ENCODE measurements around the gene HECTD4. TPM values are rescaled to one million over a fixed set of nuclear protein-coding genes. Genes with fewer than 3 reads are reported as not detected.

The HECTD4 gene
- total and polyA plus RNA-seq, 2 donors (not counting 1 experiment from before 2014, with no cell fraction given): 46.4 to 92.2 TPM

GRCh38 chr12:112182499-112182898 is 199.7 kb downstream of the HECTD4 start:
- Histone ChIP-seq H3K36me3 (replicated peaks in 1 of 2; ENCODE audit: control extremely low read depth in 1 of 2, control insufficient read depth in 1 of 2, extremely low read depth in 1 of 2, insufficient read depth in 2 of 2, low read length in 1 of 2) (peaks cover 3 to 58% of the 10 kb centered on the region in 2 experiments), H3K9me3 (ENCODE audit: control extremely low read depth in 1 of 3, control insufficient read depth in 2 of 3, insufficient read depth in 1 of 3, low read length in 2 of 3) (no peaks in the 10 kb centered on the region), H3K9ac (ENCODE audit: low read length) (no peak overlapping the region), H3K27ac (ENCODE audit: low read length in 2 of 2) (no peak overlapping the region), H3K79me2 (ENCODE audit: control insufficient read depth, insufficient read depth, low read length) (no peaks in the 10 kb centered on the region), H2AFZ (ENCODE audit: insufficient read depth, low read depth, low read length, poor library complexity, severe bottlenecking) (no peak overlapping the region), H3K4me3 (ENCODE audit: control extremely low read depth in 1 of 5, extremely low read depth in 1 of 5, insufficient read depth in 1 of 5, low read depth in 2 of 5, low read length in 4 of 5) (no peak overlapping the region), H4K20me1 (ENCODE audit: control insufficient read depth, insufficient read depth, low read length, poor library complexity, severe bottlenecking) (no peaks in the 10 kb centered on the region), H3K27me3 (replicated peaks in 1 of 4; ENCODE audit: control extremely low read depth in 1 of 4, control insufficient read depth in 3 of 4, insufficient read depth in 4 of 4, low read length in 3 of 4) (no peaks in the 10 kb centered on the region), H3K4me1 (ENCODE audit: control insufficient read depth in 2 of 2, insufficient read depth in 2 of 2, low read length in 2 of 2) (no peaks in the 10 kb centered on the region), H3K4me2 (replicated peaks; ENCODE audit: low read depth, low read length, poor library complexity, severe bottlenecking) (no peak overlapping the region)
- Mint-ChIP-seq H3K4me3 (no peak overlapping the region), H3K9me3 (ENCODE audit: insufficient read depth) (no peaks in the 10 kb centered on the region), H3K4me1 (no peaks in the 10 kb centered on the region), H3K27me3 (no peaks in the 10 kb centered on the region), H3K27ac (no peak overlapping the region)
- DNase-seq (no peak), ATAC-seq (ENCODE audit: low read depth) (no peak)
- TF ChIP-seq CTCF (IDR thresholded peaks at IDR 0.05) (no peak), EZH2 (IDR thresholded peaks at IDR 0.05; ENCODE audit: borderline replicate concordance, insufficient read depth, low read depth, low read length, poor library complexity, severe bottlenecking) (no peak)
- ChIA-PET CTCF (interaction anchor here (0.7 to 1.5 kb wide), 2 partner anchors 16 to 155 kb away, joined by 3 to 4 read pairs; no protein-coding TSS in a partner anchor), POLR2A (interaction anchor here (0.8 kb wide), 1 partner anchor 281 kb away, joined by 4 read pairs; no protein-coding TSS in a partner anchor)
- WGBS (ENCODE audit: insufficient coverage): 79% methylated on average over 6 of the region's 7 CpGs
- intact Hi-C loops (cut with micrococcal nuclease): no loop called here

- Histone ChIP-seq H3K79me2 (ENCODE audit: control insufficient read depth, insufficient read depth, low read length) (no peaks in the 10 kb centered on the region), H3K9me3 (ENCODE audit: control extremely low read depth in 1 of 3, control insufficient read depth in 2 of 3, insufficient read depth in 1 of 3, low read length in 2 of 3) (no peaks in the 10 kb centered on the region), H3K4me3 (ENCODE audit: control extremely low read depth in 1 of 5, extremely low read depth in 1 of 5, insufficient read depth in 1 of 5, low read depth in 2 of 5, low read length in 4 of 5) (no peak overlapping the region), H3K4me1 (ENCODE audit: control insufficient read depth in 2 of 2, insufficient read depth in 2 of 2, low read length in 2 of 2) (no peaks in the 10 kb centered on the region), H3K27me3 (replicated peaks in 1 of 4; ENCODE audit: control extremely low read depth in 1 of 4, control insufficient read depth in 3 of 4, insufficient read depth in 4 of 4, low read length in 3 of 4) (no peaks in the 10 kb centered on the region), H3K9ac (ENCODE audit: low read length) (no peak overlapping the region), H4K20me1 (ENCODE audit: control insufficient read depth, insufficient read depth, low read length, poor library complexity, severe bottlenecking) (no peaks in the 10 kb centered on the region), H3K4me2 (replicated peaks; ENCODE audit: low read depth, low read length, poor library complexity, severe bottlenecking) (no peak overlapping the region), H2AFZ (ENCODE audit: insufficient read depth, low read depth, low read length, poor library complexity, severe bottlenecking) (no peak overlapping the region), H3K36me3 (replicated peaks in 1 of 2; ENCODE audit: control extremely low read depth in 1 of 2, control insufficient read depth in 1 of 2, extremely low read depth in 1 of 2, insufficient read depth in 2 of 2, low read length in 1 of 2) (peaks cover 13 to 75% of the 10 kb centered on the region in 2 experiments), H3K27ac (ENCODE audit: low read length in 2 of 2) (no peak overlapping the region)
- intact Hi-C loops (cut with micrococcal nuclease): no loop called here
- Mint-ChIP-seq H3K4me3 (no peak overlapping the region), H3K27ac (no peak overlapping the region), H3K9me3 (ENCODE audit: insufficient read depth) (no peaks in the 10 kb centered on the region), H3K4me1 (no peaks in the 10 kb centered on the region), H3K27me3 (no peaks in the 10 kb centered on the region)
- ATAC-seq (ENCODE audit: low read depth) (no peak), DNase-seq (no peak)
- CTCF ChIA-PET: no interaction called here
- TF ChIP-seq EZH2 (IDR thresholded peaks at IDR 0.05; ENCODE audit: borderline replicate concordance, insufficient read depth, low read depth, low read length, poor library complexity, severe bottlenecking): no peak
- no peak for TF ChIP-seq CTCF (IDR thresholded peaks at IDR 0.05)
- POLR2A ChIA-PET: interaction anchor here (0.7 kb wide), 1 partner anchor 252 kb away, joined by 3 read pairs; no protein-coding TSS in a partner anchor
- 97% methylated on average over 3 of the region's 4 CpGs for WGBS (ENCODE audit: insufficient coverage)
Observed at GRCh38 chr12:112180422-112180821, 201.8 kb downstream of the HECTD4 start.

All from B cell (primary cell).